HepG2 (cell line): ENCODE data around the gene COQ7. TPM values are rescaled to one million over a fixed set of nuclear protein-coding genes. Genes with fewer than 3 reads are reported as not detected.

Source experiments
- KDM3A ChIP-seq: IDR thresholded peaks from 2 replicates; pipeline ENCODE4 v1.6.1; 2018; ENCODE audit warnings: low read depth, missing compliant biosample characterization
- MTA3 ChIP-seq: sonication (generic); formaldehyde crosslinking; IDR thresholded peaks from 2 replicates; pipeline ENCODE4 v1.4.0; 2020; ENCODE audit warnings: missing genetic modification reagents
- MTF1 ChIP-seq: sonication (generic); formaldehyde crosslinking; IDR thresholded peaks from 2 replicates; pipeline ENCODE4 v1.5.0; 2020; ENCODE audit warnings: missing genetic modification reagents
- MXI1 ChIP-seq: IDR thresholded peaks from 3 replicates; pipeline ENCODE4 v1.6.1; 2012; ENCODE audit warnings: low read depth, low read length, inconsistent platforms, borderline replicate concordance
- NFIB ChIP-seq: sonication (generic); formaldehyde crosslinking; IDR thresholded peaks from 2 replicates; pipeline ENCODE4 v1.9.0; 2021; ENCODE audit warnings: missing genetic modification reagents, mild to moderate bottlenecking, borderline replicate concordance
- RBM39 ChIP-seq: fragments of 200-400 bp; formaldehyde crosslinking; IDR thresholded peaks from one replicate; pipeline ENCODE4 v1.6.1; 2018; ENCODE audit warnings: antibody characterized with exemption, mild to moderate bottlenecking, low read depth, low read length; ENCODE audit not compliant: poor library complexity, severe bottlenecking
- SNAPC5 ChIP-seq: sonication (generic); formaldehyde crosslinking; IDR thresholded peaks from 2 replicates; pipeline ENCODE4 v1.8.1; 2023; ENCODE audit warnings: mild to moderate bottlenecking, missing genetic modification reagents, borderline replicate concordance
- ZBTB40 ChIP-seq, 2 experiments: fragments of 450-650 bp in 1 of 2; sonication (generic) in 1 of 2; formaldehyde crosslinking in 1 of 2; IDR thresholded peaks; 2 replicates each; pipeline versions ENCODE4 v1.6.1 to v1.8.0; 2016 to 2022; ENCODE audit warnings: antibody characterized with exemption in 1 of 2, mild to moderate bottlenecking in 1 of 2, missing genetic modification reagents in 1 of 2
- ZNF207 ChIP-seq: fragments of 450-650 bp; IDR thresholded peaks from 2 replicates; pipeline ENCODE4 v1.6.1; 2016; ENCODE audit warnings: antibody characterized with exemption, borderline replicate concordance
- ZNF292 ChIP-seq: sonication (generic); formaldehyde crosslinking; IDR thresholded peaks from 2 replicates; pipeline ENCODE4 v1.8.1; 2022; ENCODE audit warnings: mild to moderate bottlenecking, low read depth, missing genetic modification reagents, borderline replicate concordance
- ZNF337 ChIP-seq: sonication (generic); formaldehyde crosslinking; IDR thresholded peaks from 2 replicates; pipeline ENCODE4 v1.5.1; 2020; ENCODE audit warnings: missing genetic modification reagents, low read depth, mild to moderate bottlenecking, borderline replicate concordance
- ZNF530 ChIP-seq: sonication (generic); formaldehyde crosslinking; IDR thresholded peaks from 2 replicates; pipeline ENCODE4 v1.5.0; 2020; ENCODE audit warnings: low read depth, mild to moderate bottlenecking, missing genetic modification reagents
- ZNF740 ChIP-seq: sonication (generic); formaldehyde crosslinking; IDR thresholded peaks from 2 replicates; pipeline ENCODE4 v1.4.0; 2020; ENCODE audit warnings: missing genetic modification reagents
- ZNF790 ChIP-seq: sonication (generic); formaldehyde crosslinking; IDR thresholded peaks from 2 replicates; pipeline ENCODE4 v1.8.0; 2022; ENCODE audit warnings: missing genetic modification reagents, mild to moderate bottlenecking, borderline replicate concordance
- polyA plus RNA-seq, 8 experiments: library from polyadenylated mRNA; depleted of rRNA in 3 of 8; stranded (reverse) in 7 of 8; unstranded in 1 of 8; fragments of >200 nt; fragmentation: Illumina TruSeq in 4 of 8; extraction: Trizol in 4 of 8; gene quantifications; 2 replicates each; pipeline versions ENCODE4 v1.2.1 to v1.2.3, GENCODE V29; 2011 to 2016; ENCODE audit warnings: low read depth in 4 of 8, missing spikeins in 1 of 8, mixed read lengths in 1 of 8; ENCODE audit not compliant: insufficient read depth in 1 of 8
- total RNA-seq, 5 experiments: library from RNA; depleted of rRNA; stranded (reverse); fragments of >200 nt; fragmentation: Illumina TruSeq; extraction: Trizol; gene quantifications; 2 replicates each; pipeline ENCODE4 v1.2.3, GENCODE V29; 2016; ENCODE audit warnings: low read depth in 1 of 5
- TF ChIP-seq, protein P1 (sequence below): sonication (generic); formaldehyde crosslinking; IDR thresholded peaks from 2 replicates; pipeline ENCODE4 v1.5.0; 2020; ENCODE audit warnings: missing genetic modification reagents

COQ7 gene
- total and polyA plus RNA-seq, 2 of the 13 experiments (the other 11 are each of a cell fraction or from before 2014, with no cell fraction given), result 20.1 to 45.7 TPM

DNA sequence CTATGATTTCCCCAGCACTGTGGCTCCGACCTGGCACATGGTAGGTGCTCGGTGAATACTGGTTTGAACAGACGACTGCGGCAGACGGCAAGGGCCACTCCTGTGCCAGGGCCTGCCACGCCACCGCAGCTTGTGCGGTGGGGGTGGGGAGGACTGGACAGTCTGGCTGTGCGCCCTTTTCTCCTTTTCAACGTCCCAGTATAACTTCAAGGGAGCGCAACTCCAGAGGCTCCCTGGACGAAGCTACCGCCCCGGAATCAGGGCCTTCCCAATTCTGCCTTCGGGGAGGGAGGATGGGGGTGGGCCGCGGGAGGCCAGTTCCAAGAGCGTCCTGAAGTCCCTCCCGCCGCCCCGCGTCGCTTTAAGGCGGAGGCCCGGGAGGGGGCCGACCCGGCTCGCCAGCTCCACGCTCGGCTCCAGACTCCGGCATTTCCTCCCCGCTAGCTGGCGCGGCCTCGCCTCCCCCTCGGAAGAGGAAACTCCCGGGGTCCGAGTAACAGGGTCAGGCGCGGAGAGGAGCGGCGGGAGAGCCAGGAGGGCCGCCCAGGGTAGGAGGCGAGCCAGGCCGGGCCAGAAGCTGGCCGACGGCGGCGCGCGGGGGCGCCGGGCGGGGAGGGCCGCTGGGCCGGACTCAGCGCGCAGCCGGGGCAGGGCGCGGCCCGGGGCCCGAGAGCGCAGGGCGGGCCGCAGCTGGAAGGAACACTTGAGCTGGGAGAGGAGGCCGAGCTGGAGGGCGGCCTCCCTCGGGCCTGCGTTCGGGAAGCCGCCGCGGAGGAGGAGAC, 46.4 kb downstream of the COQ7 start, which contains the start of gene ITPRIPL2 (continued):
- TF ChIP-seq ZNF530 (0 out of 2 replicates have a peak, but pooled peaks have one; percentile 44), NFIB (CRISPR knock-in tag) (no peak), ZBTB40 (IDR thresholded peaks at IDR 0.05) (no peak), ZBTB40 (CRISPR knock-in tag; IDR thresholded peaks at IDR 0.05) (peak; percentile 80), ZNF740 (CRISPR knock-in tag) (peak; percentile 48; the same call in 1 of the 2 replicates), ZNF790 (CRISPR knock-in tag) (peak; percentile 91), KDM3A (CRISPR knock-in tag) (peak; percentile 71; the same call in 1 of the 2 replicates), ZNF207 (no peak), SNAPC5 (CRISPR knock-in tag) (0 out of 2 replicates have a peak, but pooled peaks have one; percentile 45), MXI1 (peak; percentile 5; the same call in 1 of the 3 replicates), ZNF292 (CRISPR knock-in tag) (no peak; the same call in 1 of the 2 replicates), ZNF337 (CRISPR knock-in tag) (peak; percentile 45; the same call in 1 of the 2 replicates), MTF1 (CRISPR knock-in tag) (no peak), RBM39 (peak; percentile 49), MTA3 (no peak)
- TF ChIP-seq, protein P1, sequence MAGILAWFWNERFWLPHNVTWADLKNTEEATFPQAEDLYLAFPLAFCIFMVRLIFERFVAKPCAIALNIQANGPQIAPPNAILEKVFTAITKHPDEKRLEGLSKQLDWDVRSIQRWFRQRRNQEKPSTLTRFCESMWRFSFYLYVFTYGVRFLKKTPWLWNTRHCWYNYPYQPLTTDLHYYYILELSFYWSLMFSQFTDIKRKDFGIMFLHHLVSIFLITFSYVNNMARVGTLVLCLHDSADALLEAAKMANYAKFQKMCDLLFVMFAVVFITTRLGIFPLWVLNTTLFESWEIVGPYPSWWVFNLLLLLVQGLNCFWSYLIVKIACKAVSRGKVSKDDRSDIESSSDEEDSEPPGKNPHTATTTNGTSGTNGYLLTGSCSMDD (CRISPR knock-in tag), result no peak
